Stimulated activated CD8-positive, alpha-beta memory T cell treated with anti-CD3 and anti-CD28 coated beads, Interleukin-4, amount 100 ng/mL, for 4 hours (primary cell): Measurements from ENCODE around the gene TBX18.

Experiments used
- DNase-seq, 2 donors: peaks; one replicate each; pipeline ENCODE4 v3.0.0-alpha.2; 2020; ENCODE audit warnings: low read depth in 2 of 2, low spot score in 1 of 2

Gene TBX18

GRCh38 chr6:84675651-84676050 is 88.7 kb downstream of the TBX18 start:
- DNase-seq: no peak

DNA sequence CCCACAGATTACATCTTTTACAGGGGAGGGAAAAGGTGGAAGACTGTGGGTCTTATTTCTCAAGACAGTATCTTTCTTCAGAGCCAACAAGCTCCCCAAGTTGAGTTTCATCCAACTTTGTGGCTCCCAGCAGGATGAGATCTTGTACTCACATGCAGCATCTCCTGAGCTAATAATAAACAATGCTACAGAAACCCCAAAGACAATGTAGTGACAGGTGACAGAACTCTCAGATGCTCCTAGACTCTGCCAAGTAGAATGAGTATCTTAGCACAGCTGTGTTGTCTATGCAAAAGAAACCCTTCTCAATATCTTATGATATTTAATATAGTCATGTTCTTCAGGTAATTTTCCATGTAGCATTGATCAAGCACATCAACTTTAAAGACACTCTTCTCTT is 90.0 kb downstream of the TBX18 start:
- no peak for DNase-seq

DNA sequence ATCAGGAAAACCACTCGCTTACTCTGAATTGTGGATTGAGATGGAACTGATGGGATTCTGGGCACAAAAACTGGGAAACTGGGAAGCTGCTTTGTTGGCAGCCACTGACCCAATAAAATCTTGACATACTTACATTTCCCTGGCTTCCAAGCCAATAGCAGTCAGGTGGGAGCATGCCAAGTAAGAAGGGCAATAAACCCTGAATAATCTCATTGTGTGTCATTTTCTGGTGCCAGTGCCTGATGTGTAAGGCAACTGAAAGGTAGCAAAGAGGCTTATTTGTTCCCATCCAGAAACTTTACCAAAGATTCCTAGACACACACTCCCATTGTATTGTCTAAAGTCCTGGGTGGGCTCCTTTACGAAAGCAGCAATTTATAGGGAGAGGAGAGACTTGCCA is 93.2 kb downstream of the TBX18 start:
- DNase-seq: no peak

DNA sequence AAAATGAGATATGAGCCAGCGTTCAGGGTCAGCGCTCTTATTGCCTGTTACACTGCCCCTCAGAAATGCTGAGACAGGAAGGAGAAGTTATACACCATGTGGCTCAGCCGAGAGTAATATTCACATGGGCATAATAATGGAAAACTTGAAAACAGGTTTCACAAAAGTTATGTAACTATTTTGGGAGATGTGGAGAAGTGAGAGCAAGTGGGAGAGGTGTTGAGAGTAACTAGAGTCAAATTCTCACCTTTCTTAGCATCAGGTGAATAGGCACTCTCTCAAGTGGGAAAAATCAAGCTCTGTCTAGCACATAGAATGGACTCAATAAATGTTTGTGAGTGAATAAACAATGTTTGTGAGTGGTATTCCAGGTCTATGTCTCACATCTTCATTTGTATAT is 94.5 kb downstream of the TBX18 start:
- no peak for DNase-seq

GRCh38 chr6:84667252-84668213 is 96.9 kb downstream of the TBX18 start:
- DNase-seq: no peak

DNA sequence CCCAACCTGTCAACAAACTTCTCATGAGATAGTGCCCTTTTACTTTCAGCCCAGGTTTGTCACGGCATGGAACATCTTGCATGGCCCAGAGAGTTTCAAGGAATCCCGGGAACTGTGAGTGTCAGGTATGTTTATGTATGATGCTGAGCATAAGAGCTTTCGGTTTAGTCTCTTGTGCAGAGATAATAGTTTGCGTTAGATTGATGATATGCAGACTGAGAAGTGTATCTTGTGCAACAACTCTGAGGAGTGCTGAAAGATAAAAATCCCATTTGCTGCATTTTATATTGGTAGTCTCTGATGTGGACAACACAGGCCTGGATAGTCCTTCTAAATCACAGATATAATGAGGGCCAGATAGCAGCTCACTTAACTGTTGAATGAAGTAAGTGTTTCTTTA is 99.0 kb downstream of the TBX18 start:
- no peak for DNase-seq

DNA sequence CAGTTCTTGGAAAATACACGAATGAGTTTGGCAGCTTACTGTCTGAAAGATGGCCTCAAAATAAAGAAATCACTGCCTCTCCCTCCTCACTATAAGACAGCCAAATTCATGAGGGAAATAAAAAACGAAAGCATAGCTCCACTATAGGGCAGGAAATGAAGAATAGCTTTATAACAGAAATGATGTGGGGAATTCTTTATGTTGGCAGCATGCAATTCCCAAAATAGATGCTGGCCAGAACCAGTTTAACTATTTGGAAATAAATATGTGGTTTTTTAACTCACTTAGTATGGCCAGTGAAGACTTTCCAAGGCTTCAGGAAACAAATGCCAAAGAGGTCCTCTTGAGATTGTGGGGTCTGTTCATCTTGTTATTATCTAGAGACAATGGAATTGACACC is 100.5 kb downstream of the TBX18 start:
- DNase-seq: no peak

DNA sequence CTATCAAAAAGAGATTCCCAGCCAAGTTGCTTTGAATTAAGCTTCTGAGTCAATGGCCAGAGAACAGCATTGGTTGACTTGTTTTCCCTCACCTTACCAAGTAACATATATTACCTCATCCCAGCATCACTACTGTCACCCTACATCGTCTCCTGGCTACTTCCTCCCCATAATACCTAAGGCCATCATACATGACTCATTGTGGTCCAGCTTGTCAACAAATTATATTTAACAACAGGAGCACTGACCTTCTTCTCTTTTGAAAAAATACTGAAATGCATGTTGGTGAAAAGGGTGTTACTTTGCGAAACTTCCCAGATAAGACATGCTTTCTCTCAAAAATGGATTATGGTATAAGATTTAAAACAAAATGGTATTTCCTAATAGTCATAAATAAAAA is 106.9 kb downstream of the TBX18 start:
- DNase-seq: no peak

- DNase-seq: no peak
Measured at GRCh38 chr6:84657025-84657424, 107.4 kb downstream of the TBX18 start.

DNA sequence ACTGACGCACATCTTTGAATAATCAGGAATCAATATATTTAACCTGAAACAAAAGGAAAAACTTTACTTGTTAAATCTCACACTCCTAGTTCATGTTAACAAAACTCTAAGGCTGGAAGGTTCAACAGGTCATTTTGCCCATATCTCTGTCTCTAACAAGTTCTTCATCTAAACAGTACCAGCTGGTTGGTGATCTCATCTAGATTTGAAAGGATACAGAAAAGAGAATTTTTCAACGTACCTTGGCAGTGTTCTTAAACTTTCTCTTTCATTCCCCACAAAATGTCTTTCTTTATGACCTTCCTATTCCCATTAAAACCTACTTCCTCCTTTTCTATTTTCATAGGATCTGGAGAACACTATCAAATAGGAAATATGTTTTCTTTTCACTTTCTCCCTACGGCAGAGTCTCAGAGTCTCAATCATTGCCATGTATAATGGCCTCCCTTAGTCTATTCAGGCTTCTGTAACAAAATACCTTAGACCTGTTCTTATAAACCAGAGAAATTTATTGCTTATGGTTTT is 111.3 kb downstream of the TBX18 start:
- DNase-seq: no peak

GRCh38 chr6:84652356-84653026 is 111.9 kb downstream of the TBX18 start:
- no peak for DNase-seq

GRCh38 chr6:84651583-84651982 is 112.8 kb downstream of the TBX18 start:
- DNase-seq: no peak

GRCh38 chr6:84648444-84648843 is 116.0 kb downstream of the TBX18 start:
- DNase-seq: no peak

- DNase-seq: no peak
Measured at GRCh38 chr6:84645563-84646266, 118.7 kb downstream of the TBX18 start.

GRCh38 chr6:84645000-84645399 is 119.4 kb downstream of the TBX18 start:
- no peak for DNase-seq

- DNase-seq: no peak
Measured at GRCh38 chr6:84643778-84644177, 120.6 kb downstream of the TBX18 start.

DNA sequence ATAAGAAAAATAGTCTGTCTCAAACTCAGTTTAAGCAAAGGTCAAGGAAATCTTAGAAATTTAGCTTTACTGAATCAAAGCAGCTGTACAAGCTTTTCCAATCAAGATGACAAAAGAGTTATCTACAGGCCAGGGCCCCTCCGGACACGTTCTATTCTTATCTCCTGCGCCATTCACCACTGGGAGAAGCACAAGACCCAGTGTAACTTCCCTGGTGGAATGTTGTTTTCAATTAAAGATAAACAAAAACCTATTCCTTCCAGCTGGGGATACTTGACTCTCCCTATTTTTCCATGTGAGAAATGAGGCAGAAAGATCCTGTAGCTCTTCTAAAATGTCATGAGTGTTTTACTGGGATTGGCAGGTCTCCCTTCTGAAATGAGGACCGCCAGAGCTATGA is 123.3 kb downstream of the TBX18 start:
- no peak for DNase-seq

- DNase-seq: no peak
Measured at GRCh38 chr6:84639396-84639795, 125.0 kb downstream of the TBX18 start.

DNA sequence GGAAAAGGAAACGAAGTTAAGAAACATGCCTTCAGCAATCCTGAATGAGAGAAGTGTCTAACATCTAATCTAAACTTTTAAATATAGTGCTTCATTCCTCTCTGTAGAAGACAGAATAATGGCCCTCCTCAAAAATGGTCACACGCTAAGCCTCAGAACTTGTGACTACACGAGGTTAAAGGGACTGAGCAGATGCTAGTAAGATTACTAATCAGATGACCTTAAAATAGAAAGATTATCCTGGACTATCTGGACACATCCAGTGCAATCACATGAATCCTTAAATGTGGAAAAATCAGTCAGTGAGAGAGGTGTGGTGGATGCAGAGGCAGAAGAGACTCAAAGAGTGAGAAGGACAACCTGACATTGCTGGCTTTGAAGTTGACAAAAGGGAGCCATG is 126.1 kb downstream of the TBX18 start:
- DNase-seq: no peak
